ENCODE measurements around the gene AMFR.

Gene AMFR

DNA sequence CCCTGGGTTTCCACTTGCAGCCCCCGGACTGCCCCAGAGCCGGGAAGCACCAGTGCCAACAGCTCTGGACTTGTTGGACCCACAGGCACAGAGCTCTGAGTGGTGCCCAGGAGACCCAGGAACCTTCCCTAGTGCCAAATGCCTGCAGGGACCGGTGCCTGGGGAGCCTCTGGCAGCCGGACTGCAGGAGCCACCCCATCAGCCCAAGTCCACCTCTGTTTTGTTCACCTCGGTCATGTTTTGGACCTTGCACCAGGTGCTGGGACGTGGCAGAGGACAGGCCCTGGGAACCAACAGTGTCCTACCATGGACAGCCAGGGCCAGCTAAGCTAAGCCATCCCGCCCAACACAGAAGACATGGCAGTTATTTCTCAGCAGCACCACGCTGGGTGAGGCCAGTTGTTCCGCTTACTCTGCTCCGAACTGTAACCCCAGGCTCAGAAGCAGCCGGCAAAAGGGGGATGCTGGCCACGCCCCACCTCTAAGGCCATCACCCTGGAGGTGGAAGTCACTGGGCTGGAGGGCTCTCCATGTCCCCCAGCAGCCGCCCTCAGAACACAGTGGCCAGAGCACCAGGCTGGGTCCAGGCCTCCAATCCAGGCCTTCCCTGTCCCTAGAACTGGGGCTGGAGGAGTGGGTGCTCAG, 79.8 kb downstream of the AMFR start:
- DNase-seq: no peak

DNA sequence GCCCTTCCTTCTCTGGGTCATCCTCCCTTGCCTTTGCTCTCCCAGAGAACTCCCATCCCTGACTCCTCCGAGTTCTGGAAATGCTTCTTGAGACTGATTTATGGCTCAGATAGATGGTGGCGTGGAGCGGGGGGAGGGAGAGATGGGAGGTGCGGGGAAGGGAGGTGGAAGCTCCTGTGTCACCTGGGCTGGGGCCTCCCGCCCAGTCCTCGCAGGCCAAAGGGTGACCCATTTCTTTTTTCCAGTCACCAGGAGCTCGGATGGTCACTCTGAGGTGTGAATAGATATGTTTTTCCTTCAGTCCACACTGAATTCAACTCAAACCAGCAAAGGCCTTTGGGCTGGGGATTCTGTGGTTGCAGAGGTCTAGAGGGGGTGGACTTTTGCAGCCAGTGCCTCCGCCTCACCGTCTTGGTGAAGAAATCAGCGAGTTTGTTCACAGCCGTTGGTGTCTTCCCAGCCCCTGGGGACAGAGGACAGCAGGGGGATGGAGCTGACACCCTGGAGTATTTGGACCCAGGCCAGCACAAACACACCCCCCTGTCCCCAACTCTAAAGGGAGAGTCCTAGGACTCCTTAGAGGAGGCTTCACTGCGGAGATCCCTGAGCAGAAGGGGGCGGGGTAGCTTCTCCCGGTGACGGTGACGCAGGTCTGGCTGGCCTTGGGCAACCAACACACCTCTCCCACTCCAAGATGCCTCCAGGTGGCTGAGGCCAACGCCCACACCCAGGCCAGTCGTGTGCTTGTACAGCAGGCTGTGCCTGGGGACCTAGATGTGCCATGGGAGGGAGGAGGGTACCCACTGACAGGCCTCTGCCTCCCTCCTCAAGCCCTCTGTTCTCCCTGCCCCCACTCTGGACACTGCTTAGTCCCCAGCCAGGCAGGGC, 80.6 kb downstream of the AMFR start:
- no peak for DNase-seq

GRCh38 chr16:56343661-56344517, 81.5 kb downstream of the AMFR start:
- DNase-seq: no peak

- DNase-seq: no peak
Observed at GRCh38 chr16:56341656-56342399, 83.5 kb downstream of the AMFR start.

GRCh38 chr16:56340864-56341365, 84.4 kb downstream of the AMFR start:
- no peak for DNase-seq

GRCh38 chr16:56340416-56340815, 84.9 kb downstream of the AMFR start:
- no peak for DNase-seq

DNA sequence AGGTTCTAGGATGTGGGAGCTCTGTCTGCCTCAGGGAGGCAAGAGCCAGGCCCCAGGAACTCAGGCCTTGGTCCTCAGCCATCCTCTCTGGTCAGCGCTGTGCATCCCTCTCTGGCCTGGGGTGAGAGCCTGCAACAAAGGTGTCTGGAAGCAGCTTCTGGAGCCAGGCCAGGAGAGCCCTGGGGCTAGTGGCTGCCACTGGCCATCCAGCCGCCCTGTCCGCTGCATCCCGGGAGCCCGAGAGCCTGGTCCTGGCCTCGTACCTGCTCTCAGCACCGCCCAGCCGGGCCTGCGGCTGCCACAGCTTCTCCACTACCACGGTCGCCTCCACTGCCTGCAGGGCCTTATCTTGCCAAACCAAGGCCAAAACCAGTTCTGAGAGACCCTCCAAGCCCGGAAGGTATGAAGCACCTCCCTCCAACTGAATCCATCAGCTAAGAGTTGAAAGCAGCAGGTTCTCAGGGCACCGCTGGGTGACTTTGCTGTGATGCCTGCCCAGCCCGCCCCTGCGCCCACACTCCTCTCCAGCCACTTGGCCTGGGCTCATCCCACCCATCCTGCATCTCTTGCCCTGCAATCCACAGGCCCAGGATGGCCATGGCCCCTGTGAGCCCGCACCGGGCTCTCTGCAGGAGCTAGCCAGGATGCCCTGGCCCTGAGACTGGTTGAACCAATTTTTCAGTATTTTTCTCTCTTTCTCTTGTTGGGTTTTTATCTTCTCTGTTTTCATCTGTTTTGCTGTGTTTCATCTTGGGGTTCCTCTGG, 85.7 kb downstream of the AMFR start:
- DNase-seq: no peak

GRCh38 chr16:56338566-56339318, 86.6 kb downstream of the AMFR start:
- DNase-seq: no peak

DNA sequence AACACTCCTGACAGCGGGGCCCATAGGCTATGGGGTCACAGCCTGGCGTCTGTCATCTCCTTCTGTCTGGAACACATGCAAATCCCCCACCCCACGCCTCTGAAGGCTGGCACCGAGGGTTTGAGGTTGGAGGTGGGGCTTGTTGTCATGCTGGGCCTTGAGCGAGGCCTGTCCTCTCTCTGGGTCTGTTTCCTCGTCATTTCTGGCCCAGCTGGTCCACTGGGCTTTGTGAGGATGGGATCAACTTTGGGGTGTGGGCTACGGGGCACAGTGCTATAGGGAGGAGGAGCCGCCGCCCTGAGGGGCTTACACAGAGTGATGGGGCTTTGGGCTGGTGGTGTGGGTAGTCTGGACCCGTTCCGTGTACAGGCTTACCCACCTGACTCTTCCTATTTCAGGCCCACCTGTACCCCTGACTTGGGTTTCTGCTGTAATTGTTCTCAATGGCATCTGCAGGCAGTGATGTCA, 87.5 kb downstream of the AMFR start:
- no peak for DNase-seq

DNA sequence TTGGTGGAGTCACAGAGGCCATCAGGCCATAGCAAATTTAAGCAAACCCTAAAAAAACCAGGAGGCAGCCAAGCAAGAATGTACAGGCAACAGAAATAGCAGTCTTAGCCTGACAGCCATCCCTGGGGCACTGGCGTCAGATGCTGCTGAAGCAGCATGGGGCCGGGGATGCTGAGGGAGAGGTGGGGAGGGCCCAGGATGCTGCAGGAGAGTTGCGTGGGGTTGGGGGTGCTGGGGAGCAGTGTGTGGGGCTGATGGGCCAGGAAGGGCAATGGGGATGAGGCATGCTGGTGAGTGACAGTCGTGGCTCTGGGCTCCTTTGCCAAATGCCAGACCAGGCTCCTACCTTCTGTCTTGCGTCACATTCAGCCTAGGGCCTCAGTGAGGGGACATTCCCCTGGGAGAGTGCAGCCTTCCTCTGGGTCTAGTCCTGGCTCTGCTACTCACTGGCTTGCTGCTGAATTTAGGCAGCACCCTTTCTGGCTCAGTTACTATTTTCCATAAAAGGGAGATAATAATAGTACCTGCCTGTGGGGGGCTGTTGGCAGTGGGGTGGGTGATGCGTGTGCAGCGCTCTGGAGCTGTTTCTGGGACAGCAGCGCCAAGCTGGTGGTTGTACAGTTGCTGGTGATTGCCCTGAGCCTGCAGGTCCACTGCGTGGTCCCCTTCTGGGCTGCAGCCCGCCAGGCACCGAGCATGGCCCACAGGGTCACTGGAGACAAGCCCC, 88.1 kb downstream of the AMFR start:
- no peak for DNase-seq

DNA sequence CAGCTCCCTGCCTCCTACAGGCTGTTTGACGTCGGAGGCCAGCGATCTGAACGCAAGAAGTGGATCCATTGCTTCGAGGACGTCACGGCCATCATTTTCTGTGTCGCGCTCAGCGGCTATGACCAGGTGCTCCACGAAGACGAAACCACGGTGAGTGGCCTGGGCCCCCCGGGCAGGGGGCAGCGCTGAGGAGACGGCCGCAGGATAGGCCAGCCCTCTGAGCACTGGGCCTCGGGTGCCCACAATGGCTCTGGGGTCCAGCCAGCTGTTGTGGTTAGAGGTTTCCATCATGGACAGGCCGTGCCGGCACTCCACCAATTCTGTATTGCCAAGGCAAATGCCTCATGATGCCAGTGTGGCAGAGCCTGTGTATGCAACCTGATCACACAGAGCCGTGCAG, 88.6 kb downstream of the AMFR start:
- DNase-seq: no peak

DNA sequence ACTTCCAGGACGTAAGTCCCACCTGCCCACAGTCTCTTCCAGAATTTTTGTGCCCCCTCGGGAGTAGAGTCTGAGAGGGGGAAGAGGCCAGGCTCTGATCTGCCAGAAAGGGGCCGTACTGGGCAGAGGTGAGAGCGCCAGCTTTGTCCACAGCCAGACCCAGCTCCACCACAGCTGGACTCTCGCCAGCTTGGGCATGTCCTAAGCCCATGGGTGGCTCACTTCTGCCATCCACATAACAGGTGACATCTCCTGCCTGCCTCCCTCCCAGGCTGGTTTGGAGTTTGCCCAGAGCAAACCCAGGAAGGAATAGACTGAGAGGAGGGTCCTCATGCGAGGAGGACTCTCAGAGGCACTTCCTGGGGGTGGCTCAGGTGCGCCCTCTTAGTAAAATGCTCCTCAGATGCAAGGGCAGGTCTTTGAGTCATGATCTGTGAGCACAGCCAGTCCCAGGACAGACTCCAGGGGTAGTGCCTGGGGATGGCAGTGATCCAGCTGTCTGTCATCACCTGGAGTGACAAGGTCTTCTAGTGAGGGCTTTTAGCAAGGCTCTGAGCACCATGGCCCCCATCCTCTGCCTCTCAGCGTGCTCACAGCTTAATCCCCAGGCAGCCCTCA, 89.2 kb downstream of the AMFR start:
- DNase-seq: no peak

- no peak for DNase-seq
Observed at GRCh38 chr16:56334761-56335160, 90.6 kb downstream of the AMFR start.

GRCh38 chr16:56332464-56333079, 92.8 kb downstream of the AMFR start:
- peak; percentile 73 for DNase-seq

DNA sequence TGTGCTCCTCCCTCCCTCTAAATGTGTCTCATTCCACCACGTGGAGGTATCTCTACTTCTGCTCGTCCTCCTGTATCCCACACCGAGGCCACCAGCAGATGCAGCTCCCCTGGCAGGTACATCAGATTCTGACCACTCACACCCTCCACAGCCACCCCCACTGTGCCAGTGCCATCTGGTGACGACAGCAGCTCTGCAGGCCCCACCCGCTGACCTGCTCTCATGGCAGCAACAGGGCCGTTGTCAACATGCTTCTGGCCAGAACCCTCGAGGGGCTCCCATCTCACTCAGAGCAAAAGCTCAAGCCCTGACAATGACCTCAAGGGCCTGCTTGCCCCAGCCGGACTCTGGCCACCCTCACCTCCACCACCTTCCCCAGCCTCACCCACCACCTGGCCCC, 93.4 kb downstream of the AMFR start:
- DNase-seq: no peak

DNA sequence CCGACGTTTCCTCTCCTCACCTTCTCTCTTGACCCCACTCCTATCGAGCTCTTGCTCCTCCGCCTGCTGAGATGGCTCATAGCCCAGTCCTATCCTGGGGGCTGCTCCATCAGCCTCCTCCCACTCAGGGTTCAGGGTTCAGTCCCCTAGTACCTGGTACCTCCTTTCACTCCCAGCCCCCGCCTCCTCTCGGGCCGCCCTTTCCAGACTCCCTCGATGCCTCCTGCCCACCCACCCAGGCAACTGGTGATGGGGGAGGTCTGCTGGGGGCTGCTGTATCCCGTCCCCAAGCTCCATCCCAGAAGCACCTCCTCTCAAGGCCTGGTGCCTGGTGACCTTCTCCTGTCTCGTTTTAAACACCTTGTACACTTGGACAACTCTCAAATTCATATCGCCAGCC, 93.9 kb downstream of the AMFR start:
- no peak for DNase-seq

DNA sequence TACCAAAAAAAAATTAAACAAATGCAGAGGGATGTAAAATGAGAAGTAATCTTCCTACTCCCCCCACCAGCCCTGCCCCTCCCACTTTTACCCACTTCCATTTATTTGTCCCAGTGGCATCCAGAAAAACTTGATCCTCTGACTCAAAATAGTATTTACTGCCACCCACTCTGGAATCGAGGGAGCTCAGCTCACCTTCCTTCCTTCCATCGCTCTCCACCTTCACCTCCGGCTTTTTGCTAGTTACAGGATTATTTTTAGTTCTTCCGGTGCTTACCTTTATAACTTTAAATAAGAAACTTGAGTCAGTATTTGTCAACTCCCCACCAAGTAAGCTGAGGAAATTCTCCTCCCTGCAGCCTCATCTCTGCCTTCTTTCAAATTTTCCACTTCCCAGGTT, 94.9 kb downstream of the AMFR start:
- no peak for DNase-seq

DNA sequence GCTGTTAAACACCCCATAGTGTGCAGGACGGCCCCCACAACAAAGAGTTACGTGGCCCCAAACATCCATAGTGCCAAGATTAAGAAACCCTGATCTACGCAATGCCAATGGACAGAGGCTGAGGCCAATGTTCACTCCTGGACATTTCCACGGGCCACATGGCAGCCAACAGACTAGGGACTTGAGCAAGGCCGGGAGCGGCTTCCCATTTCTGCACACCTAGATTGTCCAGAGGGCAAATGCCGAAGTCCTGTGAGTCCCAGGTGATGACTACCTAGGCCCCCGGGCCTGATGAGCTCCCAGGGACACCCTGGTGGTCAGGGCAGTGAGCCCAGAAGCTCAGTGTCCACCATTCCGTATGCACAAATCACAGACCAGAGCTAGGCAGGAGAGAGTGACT, 95.5 kb downstream of the AMFR start:
- DNase-seq: no peak

All from HCEC 1CT (cell line).